DMS 273 treated with DMSO at 0.1 percent for 48 hours (cell line): ENCODE measurements around the gene STAT2.
A peak's percentile ranks its signal among the peaks of the same experiment; 100 is the strongest.
"Not testable (repeated sequence)": the region's sequence is repeated elsewhere in the genome, so short reads cannot be mapped to it uniquely, and the experiment has no call there.

Experiments
- DNase-seq: peaks from one replicate; lab custom pipeline; 2025; lab: John Stamatoyannopoulos, UW

Gene STAT2

DNA sequence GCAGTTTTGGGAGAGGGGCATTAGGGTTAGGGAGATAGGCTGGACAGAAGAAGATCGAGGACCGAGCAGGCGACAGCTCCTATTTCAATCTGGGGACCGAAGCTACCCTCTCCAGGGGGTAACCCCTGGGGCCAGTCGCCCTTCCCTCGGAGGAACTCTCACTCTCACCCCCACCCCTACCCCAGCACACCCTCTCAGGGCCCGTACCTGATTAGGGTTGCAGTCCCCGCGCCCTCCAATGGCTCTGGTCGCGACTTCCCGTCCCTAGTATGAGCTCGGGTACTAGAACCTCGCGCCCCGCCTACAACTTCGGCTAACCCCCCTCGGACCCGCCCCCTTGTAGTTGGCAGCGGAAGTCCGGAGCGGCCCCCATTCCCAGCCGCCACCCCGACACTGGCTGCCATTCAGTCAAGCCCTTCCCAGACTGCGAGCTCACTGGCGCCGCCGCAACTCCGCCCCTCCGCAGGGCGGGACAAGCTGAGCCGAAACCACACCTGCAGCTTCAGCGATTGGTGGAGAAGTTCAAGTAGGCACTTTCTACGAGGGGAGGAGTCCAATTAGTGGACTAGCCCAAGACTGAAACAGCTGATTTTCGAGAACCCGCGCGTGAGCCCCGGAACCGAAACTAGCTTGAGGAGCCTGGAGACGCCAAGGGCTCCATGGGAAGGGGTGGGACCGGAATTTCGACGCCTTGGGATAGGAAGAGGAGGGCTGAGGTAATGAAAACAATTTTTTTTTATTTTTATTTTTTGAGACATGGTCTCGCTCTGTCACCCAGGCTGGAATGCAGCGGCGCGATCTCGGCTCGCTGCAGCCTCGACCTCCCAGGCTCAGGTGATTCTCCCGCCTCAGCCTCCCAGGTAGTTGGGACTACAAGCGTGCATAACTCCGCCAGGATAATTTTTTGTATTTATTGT, at the start of gene STAT2:
TSS of gene STAT2 (minus strand) at position 257 of the 917 bp plus-strand sequence. CDS start 3,536 bp downstream, outside the sequence.
- peak; percentile 94 for DNase-seq

DNA sequence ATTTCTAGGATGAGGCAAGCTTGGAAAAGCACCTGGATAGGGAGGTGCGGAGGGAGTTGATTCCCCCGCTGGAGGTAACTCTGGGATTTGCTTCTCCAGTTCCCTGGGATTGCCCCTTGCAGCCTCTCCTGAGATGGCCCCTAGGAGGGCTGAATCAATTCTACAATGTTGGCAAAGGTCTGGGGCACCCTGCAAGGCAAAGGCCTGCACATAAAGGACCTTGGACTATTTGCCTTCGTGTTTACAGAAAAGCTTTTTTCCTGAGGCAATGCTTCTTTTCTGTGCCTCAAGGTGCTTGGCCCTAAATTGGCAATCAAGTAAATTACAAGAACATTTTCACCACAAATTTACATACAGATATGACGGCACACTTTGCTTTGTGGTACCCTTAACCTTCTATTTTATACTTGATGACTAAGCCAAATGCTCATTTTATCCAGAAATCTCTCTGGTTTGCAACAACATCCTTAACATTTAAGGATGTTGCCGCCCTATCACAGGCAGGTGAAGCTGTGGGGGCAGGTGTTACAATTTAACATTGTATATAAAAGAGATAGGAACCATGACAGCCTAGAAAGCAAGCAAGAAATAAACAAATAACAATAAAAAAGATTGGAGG, 49.0 kb upstream of the STAT2 start:
- DNase-seq: no peak

DNA sequence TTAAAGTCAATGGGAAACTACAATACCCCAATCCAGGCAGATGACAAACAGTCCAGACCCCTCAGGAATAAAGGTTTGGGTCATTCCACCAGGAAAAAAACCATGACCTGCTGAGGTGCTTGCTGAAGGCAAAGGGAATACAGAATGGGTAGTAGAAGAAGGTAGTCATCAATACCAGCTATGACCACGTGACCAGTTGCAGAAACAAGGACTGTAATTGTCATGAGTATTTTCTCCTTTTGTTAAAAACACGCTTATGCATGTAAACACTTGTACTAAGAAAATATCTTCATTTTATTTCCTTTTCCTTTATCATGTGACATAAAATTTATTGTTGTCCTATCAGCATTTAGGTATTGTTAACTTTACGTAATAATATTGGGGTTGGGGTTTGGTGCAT, 44.3 kb upstream of the STAT2 start:
- not testable (repeated sequence) for DNase-seq

DNA sequence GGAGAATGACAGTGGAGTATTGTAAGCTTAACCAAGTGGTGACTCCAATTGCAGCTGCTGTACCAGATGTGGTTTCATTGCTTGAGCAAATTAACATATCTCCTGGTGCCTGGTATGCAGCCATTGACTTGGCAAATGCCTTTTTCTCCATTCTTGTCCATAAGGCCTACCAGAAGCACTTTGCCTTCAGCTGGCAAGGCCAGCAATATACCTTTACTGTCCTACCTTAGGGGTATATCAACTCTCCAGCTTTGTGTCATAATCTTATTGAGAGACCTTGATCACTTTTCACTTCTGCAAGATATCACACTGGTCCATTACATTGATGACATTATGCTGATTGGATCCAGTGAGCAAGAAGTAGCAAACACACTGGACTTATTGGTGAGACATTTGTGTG, 41.7 kb upstream of the STAT2 start:
- not testable (repeated sequence) for DNase-seq

DNA sequence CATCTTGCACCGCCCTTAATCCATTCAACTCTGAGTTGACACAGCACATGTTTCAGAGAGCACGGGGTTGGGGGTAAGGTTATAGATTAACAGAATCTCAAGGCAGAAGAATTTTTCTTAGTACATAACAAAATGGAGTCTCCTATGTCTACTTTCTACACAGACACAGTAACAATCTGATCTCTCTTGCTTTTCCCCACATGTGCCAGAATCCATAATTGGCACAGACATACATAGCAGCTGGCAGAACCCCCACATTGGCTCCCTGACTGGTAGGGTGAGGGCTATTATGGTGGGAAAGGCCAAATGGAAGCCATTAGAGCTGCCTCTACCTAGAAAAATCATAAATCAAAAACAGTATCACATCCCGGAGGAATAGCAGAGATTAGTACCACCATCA, 41.2 kb upstream of the STAT2 start:
- not testable (repeated sequence) for DNase-seq

DNA sequence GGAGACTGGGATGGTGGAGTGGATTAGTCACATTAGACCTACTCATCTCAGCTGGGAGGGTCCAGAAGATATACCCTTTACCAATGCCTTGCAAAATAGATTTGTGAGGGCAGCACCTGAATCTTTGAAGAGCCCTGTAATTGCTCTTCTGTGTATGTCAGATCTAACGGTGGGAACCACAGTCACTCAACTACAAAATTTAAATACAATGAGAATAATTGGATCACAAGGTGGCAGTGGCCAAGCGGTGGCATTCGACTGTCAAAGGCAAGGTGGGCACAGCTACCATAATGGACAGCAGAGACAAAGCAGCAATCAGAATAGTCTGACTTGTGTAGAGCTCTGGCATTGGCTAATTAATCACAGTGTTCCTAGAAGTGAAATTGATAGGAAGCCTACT, 39.6 kb upstream of the STAT2 start:
- not testable (repeated sequence) for DNase-seq

DNA sequence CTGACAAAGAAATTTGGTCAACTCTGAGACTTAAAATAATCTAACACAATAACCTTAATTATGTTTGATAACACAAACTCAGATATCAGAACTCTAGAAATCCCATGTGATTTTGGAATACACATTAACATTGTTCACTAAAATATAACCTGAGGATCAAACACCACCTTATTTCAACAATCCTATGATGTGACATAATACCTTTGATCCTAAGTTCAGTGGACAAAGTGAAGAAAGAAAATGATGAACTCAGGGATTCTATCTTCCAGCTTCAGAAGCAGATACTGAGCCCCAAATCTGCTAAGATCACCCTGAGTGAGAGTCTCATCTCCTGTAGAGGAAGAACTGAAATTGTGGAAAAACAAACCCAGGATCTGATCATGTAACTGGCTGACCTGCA, 38.4 kb upstream of the STAT2 start:
- no peak for DNase-seq

DNA sequence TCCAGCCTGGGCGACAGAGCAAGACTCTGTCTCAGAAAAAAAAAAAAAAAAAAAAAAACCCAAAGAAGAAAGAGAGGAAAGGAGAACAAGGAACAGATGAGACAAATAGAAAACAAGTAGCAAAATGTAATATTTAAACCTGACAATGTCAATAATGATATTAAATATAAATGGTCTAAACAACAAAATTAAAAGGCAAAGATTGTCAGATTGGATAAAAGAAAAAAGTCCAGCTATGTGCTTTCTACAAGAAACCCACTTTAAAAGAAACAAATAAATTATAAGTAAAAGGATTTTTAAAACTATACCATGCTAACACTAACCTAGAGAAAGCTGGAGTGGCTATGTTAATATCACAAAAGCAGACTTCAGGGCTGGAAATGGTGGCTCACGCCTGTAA, 32.4 kb upstream of the STAT2 start:
- DNase-seq: no peak

DNA sequence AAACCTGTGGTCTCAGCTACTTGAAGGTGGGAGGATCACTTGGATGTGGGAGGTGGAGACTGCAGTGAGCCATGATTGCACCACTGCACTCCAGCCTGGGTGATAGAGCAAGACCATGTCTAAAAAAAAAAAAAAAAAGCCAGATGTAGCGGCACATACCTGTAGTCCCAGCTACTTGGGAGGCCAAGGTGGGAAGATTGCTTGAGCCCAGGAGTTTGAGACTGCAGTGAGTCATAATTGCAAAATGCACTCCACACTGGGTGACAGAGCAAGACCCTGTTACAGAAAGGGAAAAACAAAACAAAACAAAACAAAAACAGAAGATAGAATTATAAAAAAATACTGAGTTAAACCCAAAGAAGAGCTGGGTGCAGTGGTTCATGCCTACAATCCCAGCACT, 31.8 kb upstream of the STAT2 start:
- no peak for DNase-seq

DNA sequence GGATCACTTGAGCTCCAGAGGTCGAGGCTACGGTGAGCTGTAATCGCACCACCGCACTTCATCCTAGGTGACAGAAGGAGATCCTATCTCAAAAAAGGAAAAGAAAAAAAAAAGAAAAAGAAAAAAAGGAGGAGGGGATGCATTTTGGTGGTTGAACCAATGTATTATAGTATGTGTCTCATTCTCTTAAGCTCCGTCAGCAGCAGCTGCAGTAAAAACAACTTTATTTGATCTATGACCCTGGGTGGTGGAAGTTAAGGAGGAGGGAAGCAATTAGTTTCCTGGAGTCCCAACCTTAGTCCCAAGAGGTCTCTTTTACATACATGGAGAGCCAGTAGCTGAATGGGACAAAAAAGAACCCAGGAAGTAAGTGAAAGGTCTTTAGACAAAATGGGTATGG, 29.5 kb upstream of the STAT2 start:
- DNase-seq: no peak

DNA sequence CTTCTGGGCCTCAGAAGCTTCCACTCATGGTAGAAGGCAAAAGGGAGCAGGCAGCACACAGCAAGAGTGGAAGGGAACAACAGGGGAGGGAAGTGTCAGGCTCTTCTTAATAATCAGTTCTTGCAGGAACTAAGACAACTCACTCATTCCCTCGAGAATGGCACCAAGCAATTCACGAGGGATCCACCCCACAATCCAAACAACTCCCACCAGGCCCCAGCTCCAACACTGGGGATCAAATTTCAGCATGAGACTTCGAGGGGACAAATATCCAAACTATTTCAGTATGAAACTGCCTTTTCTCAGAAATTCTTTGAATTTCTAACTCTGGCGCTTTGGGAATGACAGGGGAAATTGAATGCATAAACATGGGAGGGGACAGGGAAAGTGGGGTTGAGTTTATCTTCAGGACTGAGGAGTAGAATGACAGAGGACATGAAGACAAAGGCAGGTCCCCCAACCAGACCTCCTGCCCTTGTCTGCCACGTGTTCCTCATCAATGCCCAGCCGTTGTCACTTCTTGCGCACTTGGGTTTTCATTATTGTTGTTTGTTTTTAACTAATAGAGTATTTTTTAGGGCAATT, 27.3 kb upstream of the STAT2 start:
- no peak for DNase-seq

DNA sequence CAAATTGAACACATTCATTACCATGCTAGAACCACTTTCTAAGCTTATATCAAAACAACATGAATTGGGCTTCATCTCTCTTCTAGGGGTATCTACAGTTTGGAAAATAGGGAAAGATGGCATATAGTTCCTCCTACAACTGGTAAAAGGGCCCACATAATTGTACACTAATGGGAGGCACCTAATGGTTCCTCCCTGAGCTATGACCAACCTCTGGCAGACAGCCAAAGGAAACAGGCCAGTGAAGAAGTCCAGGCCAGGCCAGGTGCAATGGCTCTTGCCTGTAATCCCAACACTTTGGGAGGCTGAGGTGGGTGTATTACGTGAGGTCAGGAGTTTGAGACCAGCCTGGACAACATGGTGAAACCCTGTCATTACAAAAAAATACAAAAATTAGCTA, 26.0 kb upstream of the STAT2 start:
- no peak for DNase-seq

DNA sequence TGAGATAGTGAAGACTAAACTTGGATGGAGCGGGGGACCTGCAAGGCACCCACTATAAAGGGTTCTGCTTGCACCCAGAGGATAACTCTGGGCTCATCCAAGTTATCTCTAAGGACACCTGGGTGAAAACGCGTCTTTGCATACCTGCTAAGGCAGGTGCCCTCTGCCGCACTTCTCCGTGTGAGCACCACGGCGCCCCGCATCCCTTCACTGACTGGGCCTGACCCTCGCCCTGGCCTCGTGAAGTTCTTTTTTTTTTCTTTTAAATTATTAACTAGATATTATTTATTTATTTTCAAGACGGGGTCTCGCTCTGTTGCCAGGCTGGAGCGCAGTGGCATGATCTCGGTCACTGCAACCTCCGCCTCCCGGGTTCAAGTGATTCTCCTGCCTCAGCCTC, 22.7 kb upstream of the STAT2 start:
- no peak for DNase-seq

DNA sequence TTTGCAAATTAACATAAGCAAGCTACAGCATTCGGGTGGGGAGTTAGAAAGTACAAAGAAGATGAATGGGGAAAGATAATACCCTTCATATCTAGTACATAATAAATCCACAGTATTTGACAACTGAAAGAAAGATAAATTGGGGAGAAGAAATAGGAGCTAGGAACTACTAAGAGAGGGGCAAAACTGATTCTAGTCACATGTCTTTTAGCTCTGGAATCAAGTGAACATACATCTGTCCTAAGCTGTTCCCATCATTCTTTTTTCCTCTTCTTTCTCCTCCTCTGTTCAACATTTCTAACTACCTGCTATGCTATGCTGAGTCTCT, 18.0 kb upstream of the STAT2 start:
- DNase-seq: no peak

DNA sequence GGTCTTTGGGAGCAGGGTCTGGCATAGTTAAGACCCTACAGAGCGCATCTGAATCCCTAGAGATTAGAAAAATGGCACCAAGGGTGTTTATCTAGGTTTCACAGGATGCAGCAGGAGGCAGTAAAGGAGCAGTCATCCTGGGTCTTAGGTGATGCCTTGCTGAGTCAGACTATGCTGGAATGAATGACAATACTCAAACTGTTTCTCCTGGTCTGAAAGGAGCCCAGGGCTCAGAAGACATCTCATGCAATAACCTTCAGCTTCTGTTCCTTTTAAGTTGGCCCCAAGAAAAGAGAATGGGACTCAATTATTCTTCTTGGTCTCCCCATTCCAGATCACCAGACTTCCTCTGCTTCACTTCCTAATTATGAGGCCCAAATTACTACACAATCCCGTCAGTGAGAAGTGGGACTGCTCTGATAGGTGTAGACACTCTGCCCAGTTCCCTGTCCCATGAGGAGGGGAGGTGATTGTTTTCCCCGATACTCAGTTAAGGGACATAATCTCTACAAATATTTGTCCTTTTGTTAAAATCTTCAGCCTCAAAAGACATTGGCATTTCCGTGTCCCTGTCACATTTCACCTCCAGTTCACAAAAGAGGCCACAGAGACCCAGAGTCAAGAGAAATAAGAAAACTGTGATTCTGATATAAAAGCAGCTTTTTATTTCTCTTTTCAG, 17.5 kb upstream of the STAT2 start:
- no peak for DNase-seq

DNA sequence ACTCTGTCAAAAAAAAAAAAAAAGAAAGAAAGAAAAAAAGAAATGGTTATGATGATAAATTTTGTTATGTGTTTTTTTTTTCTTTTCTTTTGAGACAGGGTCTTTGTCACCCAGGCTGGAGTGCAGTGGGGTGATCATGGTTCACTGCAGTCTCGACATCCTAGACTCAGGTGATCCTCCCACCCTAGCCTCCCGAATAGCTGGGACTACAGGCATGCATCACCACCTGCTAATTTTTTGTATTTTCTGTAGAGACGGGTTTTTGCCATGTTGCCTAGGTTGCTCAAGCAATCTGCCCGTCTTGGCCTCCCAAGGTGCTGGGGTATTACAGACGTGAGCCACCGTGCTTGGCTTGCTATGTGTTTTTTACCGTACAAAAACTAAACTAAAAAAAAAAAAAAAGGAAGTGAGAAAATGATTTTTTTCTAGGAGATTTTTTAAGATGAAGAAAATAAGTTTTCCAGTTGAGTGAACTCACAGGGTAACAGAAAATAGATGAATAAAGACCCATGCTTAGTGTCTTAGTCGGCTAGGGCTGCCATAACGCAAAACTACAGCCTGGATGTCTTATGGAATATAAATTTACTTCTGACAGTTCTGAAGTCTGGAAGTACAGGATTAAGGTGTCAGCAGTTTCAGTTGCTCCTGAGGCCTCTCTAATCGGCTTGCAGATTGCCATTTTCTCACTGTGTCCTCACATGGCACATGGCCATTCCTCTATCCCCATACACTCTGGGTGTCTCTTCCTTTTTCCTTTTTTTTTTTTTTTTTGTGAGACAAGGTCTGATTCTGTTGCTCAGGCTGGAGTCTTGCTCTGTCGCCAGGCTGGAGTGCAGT, 15.9 kb upstream of the STAT2 start:
- DNase-seq: no peak

DNA sequence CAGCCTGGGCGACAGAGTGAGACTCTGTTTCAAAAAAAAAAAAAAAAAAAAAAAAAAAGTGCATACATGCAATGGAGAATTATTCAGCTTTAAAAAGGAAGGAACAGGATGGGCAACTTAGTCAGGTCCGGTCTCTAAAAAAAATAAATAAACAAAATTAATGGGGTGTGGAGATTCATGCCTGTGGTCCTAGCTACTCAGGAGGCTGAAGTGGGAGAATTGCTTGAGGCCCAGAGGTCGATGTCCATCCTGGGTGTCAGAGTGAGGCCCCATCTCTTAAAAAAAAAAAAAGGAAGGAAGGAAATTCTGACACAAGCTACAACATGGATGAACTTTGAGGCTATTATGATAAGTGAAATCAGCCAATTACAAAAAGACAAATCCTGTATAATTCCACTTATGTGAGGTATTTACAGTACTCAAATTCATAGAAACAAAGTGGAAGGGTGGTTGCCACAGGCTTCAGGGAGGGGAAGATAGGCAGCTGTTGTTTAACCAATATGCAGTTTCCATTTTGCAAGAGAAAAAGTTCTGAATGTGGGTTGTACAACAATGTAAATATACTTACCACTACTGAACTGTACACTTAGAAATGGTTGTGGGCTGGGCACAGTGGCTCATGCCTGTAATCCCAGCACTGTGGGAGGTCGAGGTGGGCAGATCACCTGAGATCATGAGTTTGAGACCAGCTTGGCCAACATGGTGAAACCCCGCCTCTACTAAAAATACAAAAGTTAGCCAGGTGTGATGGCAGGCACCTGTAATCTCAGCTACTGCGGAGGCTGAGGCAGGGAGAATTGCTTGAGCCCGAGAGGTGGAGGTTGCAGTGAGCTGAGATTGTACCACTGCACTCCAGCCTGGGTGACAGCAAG, 15.1 kb upstream of the STAT2 start:
- no peak for DNase-seq

DNA sequence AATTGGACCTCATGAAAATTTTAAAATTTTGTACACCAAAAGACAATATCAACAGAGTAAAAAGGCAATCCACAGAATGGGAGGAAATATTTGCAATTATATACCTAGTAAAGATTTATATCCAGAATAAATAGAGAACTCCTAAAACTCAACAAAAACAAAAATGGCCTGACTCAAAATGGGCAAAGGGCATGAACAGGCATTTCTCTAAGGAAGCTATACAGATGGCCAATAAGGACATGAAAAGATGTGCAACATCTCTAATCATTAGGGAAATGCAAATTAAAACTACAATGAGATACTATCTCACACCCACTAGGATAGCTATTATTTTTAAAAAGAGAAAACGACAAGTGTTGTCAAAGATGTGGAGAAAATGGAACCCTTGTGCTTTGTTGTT, 13.6 kb upstream of the STAT2 start:
- DNase-seq: no peak

DNA sequence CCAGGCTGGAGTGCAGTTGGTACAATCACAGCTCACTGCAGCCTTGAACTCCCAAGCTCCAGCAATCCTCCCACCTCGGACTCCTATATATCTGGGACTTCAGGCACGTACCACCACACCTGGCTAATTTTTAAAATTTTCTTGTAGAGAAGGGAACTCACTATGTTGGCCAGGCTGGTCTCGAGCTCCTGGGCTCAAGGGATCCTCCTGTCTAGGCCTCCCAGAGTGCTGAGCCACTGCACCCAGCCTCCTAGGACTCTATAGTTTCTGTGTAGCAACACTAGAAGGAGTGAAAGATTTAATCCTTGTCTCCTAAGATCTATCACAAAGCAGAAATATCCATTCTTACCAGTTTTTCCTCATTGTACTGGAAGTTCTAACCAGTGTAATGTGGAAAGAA, 7.0 kb upstream of the STAT2 start:
- DNase-seq: no peak

DNA sequence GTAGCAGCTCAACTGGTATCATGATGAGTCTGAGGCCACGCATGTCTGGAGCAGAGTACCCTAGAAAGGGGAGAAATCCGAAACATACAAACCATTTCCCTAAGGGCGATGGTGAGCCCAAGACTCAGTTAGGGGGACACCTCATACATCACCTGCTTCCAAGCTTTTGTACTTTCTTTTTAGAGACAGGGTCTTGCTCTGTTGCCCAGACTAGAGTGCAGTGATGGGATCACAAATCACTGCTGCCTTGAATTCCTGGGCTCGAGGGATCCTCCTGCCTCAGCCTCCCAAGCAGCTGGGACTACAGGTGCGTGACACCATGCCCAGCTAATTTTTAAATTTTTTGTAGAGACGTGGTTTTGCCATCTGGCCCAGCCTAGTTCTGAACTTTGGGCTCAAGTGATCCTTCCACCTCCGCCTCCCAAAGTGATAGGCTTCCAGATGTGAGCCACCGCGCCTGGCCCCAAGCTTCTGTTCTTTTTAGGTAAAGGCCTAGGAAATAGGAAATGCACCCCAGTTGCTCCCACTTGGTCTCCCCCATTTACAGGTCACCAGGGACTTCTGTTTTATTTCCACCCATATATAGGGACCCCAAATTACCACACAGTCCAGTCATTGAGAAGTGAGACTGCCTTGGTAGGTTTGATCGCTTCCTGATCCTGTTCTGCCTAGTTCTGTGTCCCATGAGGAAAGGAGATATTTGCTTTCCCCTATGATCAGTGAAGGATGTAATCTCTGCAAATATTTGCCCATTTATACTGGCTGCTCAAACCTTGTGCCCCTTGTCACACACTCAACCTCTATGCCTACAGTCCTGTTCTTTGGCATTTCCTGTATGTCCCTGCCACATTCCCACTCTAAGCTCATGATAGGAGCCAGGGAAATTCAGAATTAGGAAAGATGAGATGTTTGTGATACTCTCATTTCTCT, 2.5 kb upstream of the STAT2 start, which contains the start of gene APOF:
TSS of gene APOF (minus strand) at position 728 of the 930 bp plus-strand sequence. CDS start at position 616, 112 bp downstream.
- DNase-seq: no peak
